ENCODE measurements around the gene GC.

GRCh38 chr4:71692963-71693362 lies 90.9 kb downstream of the GC start:
- TF ChIP-seq YY1 (IDR thresholded peaks at IDR 0.05; ENCODE audit: insufficient read depth, insufficient read length) (no peak), ZNF274 (IDR thresholded peaks at IDR 0.05; ENCODE audit: low read depth, low read length) (no peak), SUZ12 (IDR thresholded peaks at IDR 0.05; ENCODE audit: extremely low read depth, insufficient read depth, insufficient read length) (no peak)
